HepG2 (cell line): Measurements from ENCODE around the gene JMJD6. TPM values are rescaled to one million over a fixed set of nuclear protein-coding genes. Genes with fewer than 3 reads are reported as not detected.
A peak's percentile ranks its signal among the peaks of the same experiment; 100 is the strongest.

Experiments
- ATAC-seq: fragments of 200-7000 bp; cut with Tn5 transposase; 3 replicates; pipeline ENCODE4 v1.9.1; 2020; ENCODE audit warnings: mild to moderate bottlenecking, moderate library complexity
- BruUV-seq: library from RNA; stranded (reverse); fragments of 400-500 nt; replicated peaks from 2 replicates; lab custom pipeline; 2021; lab: Mats Ljungman, UMichigan
- CTCF ChIA-PET: fragments of 300-600 bp; formaldehyde crosslinking; extraction: SDS; loops from one replicate; lab custom pipeline; 2021; ENCODE audit warnings: low total read pairs, inconsistent platforms, low intra/inter-chr PET ratio; lab: Yijun Ruan, JAX
- POLR2A ChIA-PET: fragments of 350-600 bp; sonication (Branson Sonifier 250); formaldehyde crosslinking; loops from one replicate; lab custom pipeline; 2020; ENCODE audit warnings: antibody characterized with exemption, inconsistent platforms; lab: Yijun Ruan, JAX
- DNase-seq: peaks from one replicate; pipeline ENCODE4 v3.0.0-alpha.2; 2015; ENCODE audit warnings: low spot score
- FAIRE-seq: peaks from 3 replicates; lab custom pipeline; 2011; peaks lifted over from hg19 to GRCh38; lab: Jason Lieb, UNC
- H2AFZ ChIP-seq: one replicate; pipeline ENCODE4 v1.6.1; 2011; ENCODE audit warnings: low read length, inconsistent platforms
- H3K27ac ChIP-seq: fragments of 300-600 bp; 3 replicates; pipeline ENCODE4 v1.8.0; 2011; ENCODE audit warnings: mixed run types, mild to moderate bottlenecking, mixed read lengths, low read length, inconsistent platforms; ENCODE audit not compliant: insufficient read depth; ENCODE audit errors: extremely low read length
- H3K27me3 ChIP-seq, 2 experiments: fragments of 200-600 bp in 1 of 2; 2 replicates in 1 of 2; 3 replicates in 1 of 2; pipeline versions ENCODE4 v1.6.0 to v1.8.0; 2011; ENCODE audit warnings: low read length in 2 of 2, mild to moderate bottlenecking in 2 of 2, moderate library complexity in 2 of 2, inconsistent platforms in 1 of 2; ENCODE audit not compliant: insufficient read depth in 2 of 2, control insufficient read depth in 1 of 2
- H3K36me3 ChIP-seq, 2 experiments: fragments of 200-600 bp in 1 of 2; replicated peaks in 1 of 2; 2 replicates in 1 of 2; 3 replicates in 1 of 2; pipeline versions ENCODE4 v1.5.1 to v1.8.0; 2011; ENCODE audit warnings: low read length in 2 of 2, inconsistent platforms in 1 of 2; ENCODE audit not compliant: insufficient read depth in 2 of 2, control insufficient read depth in 1 of 2
- H3K4me1 ChIP-seq: 2 replicates; pipeline ENCODE4 v1.5.1; 2012; ENCODE audit warnings: low read length, inconsistent platforms; ENCODE audit not compliant: insufficient read depth
- H3K4me2 ChIP-seq: 2 replicates; pipeline ENCODE4 v1.6.0; 2011; ENCODE audit warnings: low read depth, low read length, inconsistent platforms
- H3K4me3 ChIP-seq, 3 experiments: fragments of 200-600 bp in 1 of 3; sonication (generic), shearing (Covaris generic) in 1 of 3; replicated peaks in 1 of 3; 2 replicates each; pipeline ENCODE4 v1.5.1; 2011 to 2016; ENCODE audit warnings: low read length in 3 of 3, inconsistent platforms in 2 of 3, low read depth in 2 of 3, mild to moderate bottlenecking in 2 of 3, control low read depth in 1 of 3, mixed read lengths in 1 of 3; ENCODE audit not compliant: insufficient read depth in 1 of 3
- H3K79me2 ChIP-seq: one replicate; pipeline ENCODE4 v1.6.1; 2011; ENCODE audit warnings: low read length, inconsistent platforms; ENCODE audit not compliant: insufficient read depth
- H3K9ac ChIP-seq: 2 replicates; pipeline ENCODE4 v1.6.0; 2011; ENCODE audit warnings: mild to moderate bottlenecking, low read depth, low read length, inconsistent platforms; ENCODE audit not compliant: insufficient read depth
- H3K9me3 ChIP-seq: 2 replicates; pipeline ENCODE4 v1.5.1; 2012; ENCODE audit warnings: mild to moderate bottlenecking, low read length
- H4K20me1 ChIP-seq: 2 replicates; pipeline ENCODE4 v1.6.0; 2011; ENCODE audit warnings: inconsistent platforms, mild to moderate bottlenecking, low read length, moderate library complexity; ENCODE audit not compliant: insufficient read depth
- ZNF501 ChIP-seq: sonication (generic); formaldehyde crosslinking; IDR thresholded peaks from 2 replicates; pipeline ENCODE4 v1.5.1; 2020; ENCODE audit warnings: mild to moderate bottlenecking, moderate library complexity, missing genetic modification reagents
- WGBS: methylation state at CpG from one replicate; pipeline ENCODE4 v1.1.6; 2017; ENCODE audit warnings: low lambda C conversion rate; 5-methylcytosine and 5-hydroxymethylcytosine counted together
- in situ Hi-C: cut with HindIII; loops from 2 replicates; pipeline ENCODE4 v1.10.0; 2017; ENCODE audit warnings: low pct_unique_long_range_greater_than_20kb; ENCODE audit not compliant: extremely low pct_ligation_motif_present
- intact Hi-C: fragments of 100-400 bp; cut with micrococcal nuclease; formaldehyde crosslinking; loops from one replicate; pipeline ENCODE4 v1.10.0; 2022; ENCODE audit not compliant: unreplicated experiment
- polyA plus RNA-seq, 8 experiments: library from polyadenylated mRNA; depleted of rRNA in 3 of 8; stranded (reverse) in 7 of 8; unstranded in 1 of 8; fragments of >200 nt; fragmentation: Illumina TruSeq in 4 of 8; extraction: Trizol in 4 of 8; gene quantifications; 2 replicates each; pipeline versions ENCODE4 v1.2.1 to v1.2.3, GENCODE V29; 2011 to 2016; ENCODE audit warnings: low read depth in 4 of 8, missing spikeins in 1 of 8, mixed read lengths in 1 of 8; ENCODE audit not compliant: insufficient read depth in 1 of 8
- total RNA-seq, 5 experiments: library from RNA; depleted of rRNA; stranded (reverse); fragments of >200 nt; fragmentation: Illumina TruSeq; extraction: Trizol; gene quantifications; 2 replicates each; pipeline ENCODE4 v1.2.3, GENCODE V29; 2016; ENCODE audit warnings: low read depth in 1 of 5
- TF ChIP-seq, protein P1 (sequence below), 2 experiments: sonication (generic) in 1 of 2; formaldehyde crosslinking in 1 of 2; IDR thresholded peaks; 2 replicates each; pipeline versions ENCODE4 v1.6.1 to v1.9.0; 2014 to 2022; ENCODE audit warnings: antibody characterized with exemption in 1 of 2, borderline replicate concordance in 1 of 2, inconsistent platforms in 1 of 2, low read depth in 1 of 2, missing genetic modification reagents in 1 of 2

Gene JMJD6
- total and polyA plus RNA-seq, 2 of the 13 experiments (the other 11 are each of a cell fraction or from before 2014, with no cell fraction given) = 33.6 to 41.0 TPM

- Histone ChIP-seq H3K27me3 (no peaks in the 10 kb centered on the region; a peak in 1 of 5 replicates), H2AFZ (no peak overlapping the region), H3K9ac (no peak overlapping the region), H3K4me1 (peaks cover 57% of the 10 kb centered on the region), H4K20me1 (no peaks in the 10 kb centered on the region), H3K27ac (no peak overlapping the region), H3K4me3 (no peak overlapping the region), H3K79me2 (no peaks in the 10 kb centered on the region), H3K36me3 (no peaks in the 10 kb centered on the region), H3K9me3 (no peaks in the 10 kb centered on the region), H3K4me2 (no peak overlapping the region)
- TF ChIP-seq, protein P1, sequence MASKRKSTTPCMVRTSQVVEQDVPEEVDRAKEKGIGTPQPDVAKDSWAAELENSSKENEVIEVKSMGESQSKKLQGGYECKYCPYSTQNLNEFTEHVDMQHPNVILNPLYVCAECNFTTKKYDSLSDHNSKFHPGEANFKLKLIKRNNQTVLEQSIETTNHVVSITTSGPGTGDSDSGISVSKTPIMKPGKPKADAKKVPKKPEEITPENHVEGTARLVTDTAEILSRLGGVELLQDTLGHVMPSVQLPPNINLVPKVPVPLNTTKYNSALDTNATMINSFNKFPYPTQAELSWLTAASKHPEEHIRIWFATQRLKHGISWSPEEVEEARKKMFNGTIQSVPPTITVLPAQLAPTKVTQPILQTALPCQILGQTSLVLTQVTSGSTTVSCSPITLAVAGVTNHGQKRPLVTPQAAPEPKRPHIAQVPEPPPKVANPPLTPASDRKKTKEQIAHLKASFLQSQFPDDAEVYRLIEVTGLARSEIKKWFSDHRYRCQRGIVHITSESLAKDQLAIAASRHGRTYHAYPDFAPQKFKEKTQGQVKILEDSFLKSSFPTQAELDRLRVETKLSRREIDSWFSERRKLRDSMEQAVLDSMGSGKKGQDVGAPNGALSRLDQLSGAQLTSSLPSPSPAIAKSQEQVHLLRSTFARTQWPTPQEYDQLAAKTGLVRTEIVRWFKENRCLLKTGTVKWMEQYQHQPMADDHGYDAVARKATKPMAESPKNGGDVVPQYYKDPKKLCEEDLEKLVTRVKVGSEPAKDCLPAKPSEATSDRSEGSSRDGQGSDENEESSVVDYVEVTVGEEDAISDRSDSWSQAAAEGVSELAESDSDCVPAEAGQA (IDR thresholded peaks at IDR 0.05; ENCODE audit: low read depth) = no peak
- TF ChIP-seq, protein P1 (CRISPR knock-in tag; IDR thresholded peaks at IDR 0.05; ENCODE audit: borderline replicate concordance) = no peak
- 0 out of 2 replicates have a peak, but pooled peaks have one; percentile 15 for TF ChIP-seq ZNF501
- no peak for ATAC-seq
- in situ Hi-C loops = no loop called here
- BruUV-seq = no TSS peak
- WGBS = 97% methylated on average over 5 of the region's 5 CpGs
- POLR2A ChIA-PET = interaction anchor here (0.7 kb wide), 1 partner anchor 52 kb away, joined by 3 read pairs; the partner anchor contains the start of genes JMJD6 and METTL23
- DNase-seq = no peak
- FAIRE-seq = no peak
- CTCF ChIA-PET = no interaction called here
- intact Hi-C loops = loop anchor here (5.0 kb wide), 1 partner anchor 152 kb away; no protein-coding TSS in a partner anchor
These were observed 51.8 kb downstream of the JMJD6 start for GRCh38 chr17:76674600-76674999.
